A549 (cell line): ENCODE measurements around the gene FOSL1. TPM values are rescaled to one million over a fixed set of nuclear protein-coding genes. Genes with fewer than 3 reads are reported as not detected.

Experiments used
- ATAC-seq, 2 experiments: fragments of 200-7000 bp in 1 of 2; fragments of >200 bp in 1 of 2; cut with Nextera tagmentation in 1 of 2; cut with Tn5 transposase in 1 of 2; 3 replicates each; pipeline versions ENCODE4 v1.8.0 to v1.9.1; 2018 to 2020; ENCODE audit warnings: mild to moderate bottlenecking in 1 of 2, moderate library complexity in 1 of 2
- CTCF ChIA-PET: fragments of 300-600 bp; sonication (Branson Sonifier 250); formaldehyde crosslinking; extraction: SDS; loops from one replicate; lab custom pipeline; 2021; ENCODE audit warnings: antibody characterized with exemption, inconsistent platforms; lab: Yijun Ruan, JAX
- POLR2A ChIA-PET: fragments of 350-600 bp; formaldehyde crosslinking; extraction: SDS; loops from one replicate; lab custom pipeline; 2021; ENCODE audit warnings: antibody characterized with exemption, inconsistent platforms; lab: Yijun Ruan, JAX
- DNase-seq, 2 experiments: peaks; one replicate each; pipeline versions ENCODE4 v3.0.0 to v3.0.0-alpha.2; 2011 to 2016; ENCODE audit warnings: low read depth in 1 of 2, low spot score in 1 of 2
- FAIRE-seq: peaks from 2 replicates; lab custom pipeline; 2011; peaks lifted over from hg19 to GRCh38; lab: Jason Lieb, UNC
- H3K27ac ChIP-seq, 2 experiments: fragments of >200 bp; sonication (Bioruptor Twin); formaldehyde crosslinking; 3 replicates each; pipeline ENCODE4 v1.5.1; 2016 to 2017
- H3K4me1 ChIP-seq: fragments of >200 bp; sonication (Bioruptor Twin); formaldehyde crosslinking; 3 replicates; pipeline ENCODE4 v1.6.1; 2016
- H3K4me2 ChIP-seq: fragments of >200 bp; sonication (Bioruptor Twin); formaldehyde crosslinking; 3 replicates; pipeline ENCODE4 v1.6.1; 2016
- H3K4me3 ChIP-seq: fragments of >200 bp; sonication (Bioruptor Twin); formaldehyde crosslinking; 3 replicates; pipeline ENCODE4 v1.5.1; 2016
- H3K9me3 ChIP-seq: fragments of >200 bp; sonication (Bioruptor Twin); formaldehyde crosslinking; 3 replicates; pipeline ENCODE4 v1.6.1; 2016
- ATOH8 ChIP-seq: fragments of 250-450 bp; sonication (Bioruptor Pico); IDR thresholded peaks from 2 replicates; pipeline ENCODE4 v1.5.0; 2020; ENCODE audit warnings: low read depth, mild to moderate bottlenecking, moderate library complexity
- CHD2 ChIP-seq: fragments of 150-350 bp; IDR thresholded peaks from 2 replicates; pipeline ENCODE4 v1.6.1; 2014; ENCODE audit warnings: low read length; ENCODE audit not compliant: partially characterized antibody
- CHD4 ChIP-seq: fragments of 200-600 bp; sonication (generic); IDR thresholded peaks from 2 replicates; pipeline ENCODE4 v1.6.1; 2016; ENCODE audit warnings: antibody characterized with exemption, mild to moderate bottlenecking, borderline replicate concordance
- FOSB ChIP-seq: fragments of 250-450 bp; sonication (Bioruptor Pico); IDR thresholded peaks from 2 replicates; pipeline ENCODE4 v1.5.0; 2020; ENCODE audit warnings: mild to moderate bottlenecking, moderate library complexity
- HOXA7 ChIP-seq: fragments of 250-450 bp; sonication (Bioruptor Pico); IDR thresholded peaks from 2 replicates; pipeline ENCODE4 v1.5.0; 2020; ENCODE audit warnings: mild to moderate bottlenecking, moderate library complexity
- HOXB13 ChIP-seq: fragments of 250-450 bp; sonication (Bioruptor Pico); IDR thresholded peaks from 2 replicates; pipeline ENCODE4 v1.5.0; 2020; ENCODE audit warnings: low read depth, mild to moderate bottlenecking, moderate library complexity
- NPAS2 ChIP-seq: fragments of 250-450 bp; sonication (Bioruptor Pico); IDR thresholded peaks from 2 replicates; pipeline ENCODE4 v1.8.0; 2022; ENCODE audit warnings: mild to moderate bottlenecking, moderate library complexity, borderline replicate concordance
- POLR2AphosphoS2 ChIP-seq: conservative IDR thresholded peaks from 2 replicates; pipeline ENCODE4 v1.6.1; 2012; ENCODE audit warnings: low read length, improper control_type of control experiment, inconsistent platforms
- REST ChIP-seq: fragments of 200-600 bp; sonication (generic); IDR thresholded peaks from 2 replicates; pipeline ENCODE4 v1.6.1; 2016; ENCODE audit warnings: antibody characterized with exemption, mild to moderate bottlenecking, moderate library complexity
- USF2 ChIP-seq: fragments of 450-650 bp; IDR thresholded peaks from 2 replicates; pipeline ENCODE4 v1.6.1; 2014; ENCODE audit warnings: antibody characterized with exemption
- WGBS: methylation state at CpG from one replicate; pipeline ENCODE4 v1.1.6; 2017; ENCODE audit errors: missing lambda C conversion rate; 5-methylcytosine and 5-hydroxymethylcytosine counted together
- polyA plus RNA-seq, 4 experiments: library from polyadenylated mRNA; depleted of rRNA in 3 of 4; stranded (reverse); fragments of >200 nt; fragmentation: RNase III in 1 of 4; extraction: RNeasy Plus Mini Kit Qiagen cat#74134 plus additional on column Dnase treatment in 1 of 4; gene quantifications; 2 replicates in 3 of 4; 3 replicates in 1 of 4; pipeline ENCODE4 v1.2.3, GENCODE V29; 2011 to 2017

FOSL1 gene
- polyA plus RNA-seq, 2 of the 4 experiments (the other 2 are of a cell fraction): 6.7 to 24.1 TPM

DNA sequence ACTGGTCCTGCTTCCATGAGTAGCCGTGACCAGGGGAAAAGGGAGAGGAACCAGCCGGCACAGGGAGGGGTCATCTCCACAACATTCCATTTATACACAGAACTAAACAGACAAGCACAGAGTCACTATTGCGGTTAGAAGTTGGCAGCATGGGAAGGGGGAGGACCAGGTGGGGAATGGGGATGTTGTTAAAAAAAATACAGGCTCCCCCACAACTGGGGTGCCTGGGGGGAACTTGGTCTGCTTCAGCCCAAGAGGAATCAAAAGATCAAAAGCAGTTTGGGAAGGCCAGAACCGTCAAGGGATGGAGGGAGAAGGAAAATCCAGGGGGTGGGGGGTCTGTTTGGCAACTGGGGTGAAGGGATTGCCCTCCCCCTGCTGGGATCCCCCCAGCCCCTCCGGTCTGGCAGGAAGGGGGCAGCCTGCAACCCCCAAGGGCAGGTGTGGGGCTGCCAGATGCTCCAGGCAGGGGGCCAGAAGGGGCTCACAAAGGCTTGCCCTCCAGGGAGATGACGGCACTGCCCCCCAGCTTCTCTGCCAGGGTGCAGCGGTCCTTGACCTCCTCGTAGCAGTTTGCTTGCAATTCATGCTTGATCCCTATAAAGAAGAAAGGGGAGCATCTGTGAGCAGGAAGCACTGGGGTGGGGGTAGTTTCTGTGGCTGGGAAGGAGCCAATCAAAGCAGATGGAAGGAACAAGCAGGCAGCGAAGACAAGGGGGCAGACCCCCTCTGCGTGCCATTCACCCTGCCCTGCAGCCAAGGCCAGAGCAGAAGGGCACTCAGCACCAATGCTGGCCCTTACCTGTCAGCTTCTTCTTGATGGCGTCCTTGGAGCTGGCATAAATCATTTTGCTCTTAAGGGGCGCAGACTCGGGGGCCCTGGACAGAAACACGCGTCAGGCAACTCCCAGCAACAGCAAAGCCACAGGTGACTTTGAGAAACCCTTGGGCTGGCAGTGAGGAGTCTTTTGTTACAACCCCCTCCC is 45.0 kb downstream of the FOSL1 start:
- Histone ChIP-seq H3K27ac (no peak overlapping the region), H3K9me3 (no peaks in the 10 kb centered on the region), H3K4me2 (peak overlapping the region; percentile 88), H3K4me3 (no peak overlapping the region), H3K4me1 (peaks cover 23% of the 10 kb centered on the region)
- CTCF ChIA-PET: interaction anchor here (0.9 to 2.3 kb wide), 4 partner anchors 10 to 191 kb away, joined by 3 to 13 read pairs (median 3); partner anchors contain the start of gene FIBP
- 90% methylated on average over 14 of the region's 15 CpGs for WGBS
- FAIRE-seq (no peak), DNase-seq (no peak), ATAC-seq (no peak)
- POLR2A ChIA-PET: interaction anchor here (0.5 kb wide), 1 partner anchor 12 kb away, joined by 4 read pairs; no protein-coding TSS in a partner anchor
- TF ChIP-seq NPAS2 (CRISPR knock-in tag) (no peak), USF2 (no peak), ATOH8 (CRISPR knock-in tag) (no peak), HOXB13 (CRISPR knock-in tag) (no peak), CHD4 (no peak)

GRCh38 chr11:65854161-65854592 is 46.0 kb downstream of the FOSL1 start:
- CTCF ChIA-PET: interaction anchor here (1.1 to 3.9 kb wide), 6 partner anchors 17 to 192 kb away, joined by 3 to 24 read pairs (median 7); partner anchors contain the start of genes FIBP and KAT5
- FAIRE-seq (no peak), DNase-seq (no peak), ATAC-seq (no peak)
- POLR2A ChIA-PET: interaction anchor here (0.5 kb wide), 1 partner anchor 11 kb away, joined by 4 read pairs; no protein-coding TSS in a partner anchor
- Histone ChIP-seq H3K9me3 (no peaks in the 10 kb centered on the region), H3K4me1 (peaks cover 23% of the 10 kb centered on the region), H3K4me3 (no peak overlapping the region), H3K4me2 (peak overlapping the region; percentile 88; the same call in 2 of the 3 replicates), H3K27ac (no peak overlapping the region)
- no peak for TF ChIP-seq CHD2
- TF ChIP-seq REST: no peak
- 0 out of 2 replicates have a peak, but pooled peaks have one; percentile 30 for TF ChIP-seq POLR2AphosphoS2
- TF ChIP-seq HOXA7 (CRISPR knock-in tag): peak; percentile 34; the same call in 1 of the 2 replicates
- WGBS: 72% methylated on average over 4 of the region's 4 CpGs

DNA sequence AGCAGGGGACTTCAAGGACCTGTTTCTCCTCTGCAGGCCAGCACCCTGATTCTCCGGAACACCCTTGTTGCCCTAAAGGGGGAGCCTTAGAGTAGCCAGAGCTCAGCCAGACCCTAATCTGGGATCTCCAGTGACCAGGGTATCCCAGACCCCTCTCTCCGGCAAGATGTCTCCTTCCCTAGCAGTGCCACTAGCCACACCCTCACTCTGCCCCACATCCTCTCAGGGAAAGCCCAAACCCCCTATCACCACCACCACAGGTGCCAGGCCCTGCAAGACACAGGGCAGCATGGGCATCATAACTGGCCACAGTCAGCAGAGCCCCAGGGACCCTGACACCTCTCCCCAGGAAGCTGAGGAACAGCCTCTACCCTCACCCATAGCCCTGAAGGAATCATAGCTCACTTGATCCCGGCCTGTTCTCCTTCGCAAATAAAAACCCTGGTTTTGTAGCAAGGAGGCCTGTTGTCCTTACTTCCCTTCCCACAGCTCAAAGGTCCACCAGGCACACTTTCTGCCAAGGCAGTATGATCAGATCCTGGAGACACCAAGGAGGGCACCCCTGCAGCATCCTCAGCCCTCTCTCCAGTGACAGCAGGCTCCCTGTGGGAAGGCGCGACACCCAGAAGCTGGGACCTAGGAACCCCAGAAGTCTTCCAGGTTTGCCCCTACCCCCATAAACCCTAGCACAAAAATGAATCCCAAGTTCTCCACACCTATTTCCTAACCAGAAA is 46.8 kb downstream of the FOSL1 start:
- H3K27ac ChIP-seq: no peak overlapping the region
- H3K4me3 ChIP-seq: no peak overlapping the region
- no peak for FAIRE-seq
- ChIA-PET CTCF (interaction anchor here (0.6 to 7.5 kb wide), 12 partner anchors 10 to 191 kb away, joined by 3 to 45 read pairs (median 6); partner anchors contain the start of genes AP5B1, FIBP and KAT5), POLR2A (no interaction called here)
- ATAC-seq: no peak
- no peak overlapping the region for H3K4me2 ChIP-seq
- H3K4me1 ChIP-seq: peaks cover 23% of the 10 kb centered on the region
- TF ChIP-seq FOSB (CRISPR knock-in tag) (no peak), POLR2AphosphoS2 (peak; percentile 76), HOXA7 (CRISPR knock-in tag) (peak; percentile 6; the same call in 1 of the 2 replicates)
- DNase-seq: no peak
- H3K9me3 ChIP-seq: no peaks in the 10 kb centered on the region
- 97% methylated on average over 6 of the region's 6 CpGs for WGBS
